HCT116 (cell line): ENCODE measurements around the gene TRAF2. TPM values are rescaled to one million over a fixed set of nuclear protein-coding genes. Genes with fewer than 3 reads are reported as not detected.
"Not testable (repeated sequence)": the region's sequence is repeated elsewhere in the genome, so short reads cannot be mapped to it uniquely, and the experiment has no call there.

Experiments used
- ATAC-seq: fragments of 200-7000 bp; cut with Tn5 transposase; 2 replicates; pipeline ENCODE4 v1.9.1; 2020; ENCODE audit warnings: mild to moderate bottlenecking, moderate library complexity
- BruUV-seq: library from RNA; stranded (reverse); fragments of 400-500 nt; replicated peaks from 2 replicates; lab custom pipeline; 2021; lab: Mats Ljungman, UMichigan
- CTCF ChIA-PET: fragments of 300-600 bp; sonication (Branson Sonifier 250); formaldehyde crosslinking; loops from one replicate; lab custom pipeline; 2021; ENCODE audit warnings: antibody characterized with exemption; lab: Charles Lee
- POLR2A ChIA-PET: fragments of 300-600, 350-600 bp; sonication (Branson Sonifier 250); formaldehyde crosslinking; loops from one replicate; lab custom pipeline; 2021; ENCODE audit warnings: antibody characterized with exemption; lab: Charles Lee
- RAD21 ChIA-PET, 2 experiments: fragments of 300-600 bp; sonication (Branson Sonifier 250); formaldehyde crosslinking; loops; one replicate each; lab custom pipeline; 2023; ENCODE audit warnings: low total read pairs in 2 of 2; ENCODE audit not compliant: uncharacterized antibody in 2 of 2, unreplicated experiment in 2 of 2, low non-redundant PET in 1 of 2; lab: Charles Lee
- DNase-seq: peaks from one replicate; pipeline ENCODE4 v3.0.0-alpha.2; 2010; ENCODE audit warnings: low read depth, low spot score
- H2AFZ ChIP-seq: fragments of 200-600 bp; shearing (Covaris generic), sonication (generic); 2 replicates; pipeline ENCODE4 v1.6.1; 2017; ENCODE audit warnings: low read depth, mixed run types, mixed read lengths, antibody characterized with exemption, low read length; ENCODE audit not compliant: poor library complexity, severe bottlenecking
- H3K27ac ChIP-seq: 2 replicates; pipeline ENCODE4 v1.5.1; 2012; ENCODE audit warnings: low read depth, low read length
- H3K27me3 ChIP-seq: fragments of 200-600 bp; sonication (generic); 2 replicates; pipeline ENCODE4 v1.6.1; 2016; ENCODE audit warnings: mixed run types, low read length, mixed read lengths; ENCODE audit not compliant: insufficient read depth
- H3K36me3 ChIP-seq, 2 experiments: fragments of 200-500 bp in 1 of 2; fragments of 200-600 bp in 1 of 2; sonication (Bioruptor generic) in 1 of 2; sonication (generic) in 1 of 2; 2 replicates each; pipeline versions ENCODE4 v1.5.1 to v1.6.1; 2014 to 2016; ENCODE audit warnings: low read length in 2 of 2, inconsistent platforms in 1 of 2, mixed read lengths in 1 of 2, mixed run types in 1 of 2; ENCODE audit not compliant: insufficient read depth in 2 of 2, control insufficient read depth in 1 of 2
- H3K4me1 ChIP-seq, 2 experiments: fragments of 200-600 bp in 1 of 2; sonication (generic) in 1 of 2; 2 replicates each; pipeline versions ENCODE4 v1.5.1 to v1.6.1; 2012 to 2017; ENCODE audit warnings: low read length in 2 of 2, inconsistent platforms in 1 of 2, mild to moderate bottlenecking in 1 of 2, mixed read lengths in 1 of 2, mixed run types in 1 of 2, moderate library complexity in 1 of 2; ENCODE audit not compliant: insufficient read depth in 2 of 2, control insufficient read depth in 1 of 2
- H3K4me2 ChIP-seq: fragments of 200-600 bp; sonication (generic); 2 replicates; pipeline ENCODE4 v1.6.1; 2017; ENCODE audit warnings: mixed run types, low read length, mixed read lengths
- H3K4me3 ChIP-seq, 2 experiments: fragments of 200-600 bp in 1 of 2; sonication (generic) in 1 of 2; replicated peaks in 1 of 2; 2 replicates each; pipeline ENCODE4 v1.5.1; 2011 to 2016; ENCODE audit warnings: low read length in 2 of 2, control low read depth in 1 of 2, low read depth in 1 of 2, mild to moderate bottlenecking in 1 of 2, mixed read lengths in 1 of 2, mixed run types in 1 of 2
- H3K79me2 ChIP-seq: fragments of 200-600 bp; sonication (generic); 2 replicates; pipeline ENCODE4 v1.6.1; 2017; ENCODE audit warnings: mild to moderate bottlenecking, mixed run types, low read length, moderate library complexity, mixed read lengths; ENCODE audit not compliant: insufficient read depth
- H3K9ac ChIP-seq: fragments of 200-600 bp; sonication (generic); 2 replicates; pipeline ENCODE4 v1.6.1; 2016; ENCODE audit warnings: low read length, mixed read lengths
- H3K9me2 ChIP-seq: fragments of 200-600 bp; sonication (generic), shearing (Covaris generic); 2 replicates; pipeline ENCODE4 v1.6.1; 2017; ENCODE audit warnings: mixed run types, mild to moderate bottlenecking, moderate library complexity; ENCODE audit not compliant: insufficient read depth
- H3K9me3 ChIP-seq, 2 experiments: fragments of 200-500 bp in 1 of 2; fragments of 200-600 bp in 1 of 2; sonication (Bioruptor generic) in 1 of 2; sonication (generic) in 1 of 2; 2 replicates each; pipeline ENCODE4 v1.6.1; 2014 to 2017; ENCODE audit warnings: low read length in 2 of 2, mixed read lengths in 2 of 2, inconsistent platforms in 1 of 2, low read depth in 1 of 2, mild to moderate bottlenecking in 1 of 2, mixed run types in 1 of 2, moderate library complexity in 1 of 2; ENCODE audit not compliant: control insufficient read depth in 1 of 2, insufficient read depth in 1 of 2
- H4K20me1 ChIP-seq: fragments of 200-600 bp; sonication (generic), shearing (Covaris generic); 2 replicates; pipeline ENCODE4 v1.6.1; 2017; ENCODE audit warnings: mixed run types, mild to moderate bottlenecking, moderate library complexity; ENCODE audit not compliant: insufficient read depth
- CTCF ChIP-seq, 3 experiments: fragments of 200-600 bp in 1 of 3; sonication (generic) in 1 of 3; IDR thresholded peaks in 2 of 3; conservative IDR thresholded peaks in 1 of 3; 2 replicates each; pipeline ENCODE4 v1.5.1; 2012 to 2017; ENCODE audit warnings: low read depth in 2 of 3, low read length in 2 of 3, antibody characterized with exemption in 1 of 3, borderline replicate concordance in 1 of 3, control low read depth in 1 of 3, mild to moderate bottlenecking in 1 of 3, mixed read lengths in 1 of 3, mixed run types in 1 of 3, moderate library complexity in 1 of 3; ENCODE audit not compliant: insufficient read depth in 1 of 3
- TCF7L2 ChIP-seq: IDR thresholded peaks from 2 replicates; pipeline ENCODE4 v1.7.0; 2011; ENCODE audit warnings: borderline replicate concordance, inconsistent platforms; ENCODE audit not compliant: insufficient read depth, insufficient read length; ENCODE audit errors: extremely low read depth
- ZFX ChIP-seq: fragments of 450-650 bp; IDR thresholded peaks from 2 replicates; pipeline ENCODE4 v1.6.1; 2017
- intact Hi-C: fragments of 100-400 bp; cut with micrococcal nuclease; formaldehyde crosslinking; loops from 2 replicates; pipeline ENCODE4 v1.10.0; 2022
- total RNA-seq: library from RNA; stranded (reverse); gene quantifications from one replicate; pipeline ENCODE4 v1.2.1, GENCODE V29; 2021; ENCODE audit not compliant: unreplicated experiment

The TRAF2 gene
- total RNA-seq, 1 experiment from 2014 or later = 28.4 TPM

- H4K20me1 ChIP-seq, H3K9me2 ChIP-seq, RAD21 ChIA-PET, DNase-seq, H2AFZ ChIP-seq, H3K36me3 ChIP-seq, H3K9me3 ChIP-seq, BruUV-seq, H3K27me3 ChIP-seq, H3K79me2 ChIP-seq: not testable (repeated sequence)
- H3K9ac ChIP-seq = peak within 1 kb of the TSS; percentile 45
- peak within 1 kb of the TSS; percentile 70 for H3K27ac ChIP-seq
- ChIA-PET POLR2A (interaction anchor here (0.6 to 0.9 kb wide), 2 partner anchors 19 to 55 kb away, joined by 3 to 5 read pairs; no protein-coding TSS in a partner anchor), CTCF (interaction anchor here (0.7 to 1.7 kb wide), 21 partner anchors 11 to 244 kb away, joined by 3 to 12 read pairs (median 3); partner anchors contain the start of genes FUT7, MAN1B1, NPDC1 and PAXX)
- intact Hi-C loops = loop anchor here (5.0 to 10.0 kb wide), 2 partner anchors 102 to 195 kb away; partner anchors contain the start of genes C8G and FBXW5
- H3K4me2 ChIP-seq = peak within 1 kb of the TSS; percentile 85
- peaks cover 29 to 43% of the 10 kb centered on the region in 2 experiments for H3K4me1 ChIP-seq
- peak; percentile 77 for ATAC-seq
- H3K4me3 ChIP-seq = peak within 1 kb of the TSS; percentile 42 to 57
- peak; percentile 9; the same call in 1 of the 2 replicates for TF ChIP-seq ZFX
- TF ChIP-seq TCF7L2 = peak; percentile 63
- peak in 2 of 3 experiments; percentile 75 to 91; a peak in 4 of 6 replicates for TF ChIP-seq CTCF (IDR thresholded peaks at IDR 0.05 in 2 of 3, conservative IDR thresholded peaks at IDR 0.05 in 1 of 3; ENCODE audit: borderline replicate concordance in 1 of 3, insufficient read depth in 1 of 3, low read depth in 2 of 3, low read length in 2 of 3)
These were observed 43.9 kb upstream of the TRAF2 start, which contains the start of gene AJM1 for GRCh38 chr9:136842380-136842948. AJM1 (plus strand) TSS chr9:136842478; CDS start chr9:136844415, 1,937 bp downstream.

GRCh38 chr9:136843159-136843800 lies 43.0 kb upstream of the TRAF2 start:
- H3K9me2 ChIP-seq, H3K27me3 ChIP-seq, H4K20me1 ChIP-seq, DNase-seq, H3K9me3 ChIP-seq, H3K79me2 ChIP-seq, RAD21 ChIA-PET, H2AFZ ChIP-seq, BruUV-seq, H3K36me3 ChIP-seq: not testable (repeated sequence)
- Histone ChIP-seq H3K9ac (peak overlapping the region; percentile 45), H3K4me2 (peak overlapping the region; percentile 68), H3K4me3 (peak overlapping the region; percentile 5 to 28; a peak in 3 of 4 replicates), H3K4me1 (peaks cover 29 to 47% of the 10 kb centered on the region in 2 experiments), H3K27ac (peak overlapping the region; percentile 45; the same call in 1 of the 2 replicates)
- ChIA-PET POLR2A (interaction anchor here (0.6 kb wide), 1 partner anchor 18 kb away, joined by 3 read pairs; no protein-coding TSS in a partner anchor), CTCF (interaction anchor here (0.7 to 1.7 kb wide), 8 partner anchors 15 to 192 kb away, joined by 3 to 12 read pairs (median 4); partner anchors contain the start of genes PAXX and TRAF2)
- intact Hi-C loops = loop anchor here (5.0 to 10.0 kb wide), 2 partner anchors 102 to 194 kb away; partner anchors contain the start of genes C8G and FBXW5
- ATAC-seq = 0 out of 2 replicates have a peak, but pooled peaks have one; percentile 2
